HepG2 (cell line): ENCODE measurements around the gene RSAD1. TPM values are rescaled to one million over a fixed set of nuclear protein-coding genes. Genes with fewer than 3 reads are reported as not detected.

Experiments
- ARID4A ChIP-seq: sonication (generic); formaldehyde crosslinking; IDR thresholded peaks from 2 replicates; pipeline ENCODE4 v1.5.0; 2020; ENCODE audit warnings: mild to moderate bottlenecking, missing genetic modification reagents, borderline replicate concordance
- CSRNP2 ChIP-seq: sonication (generic); formaldehyde crosslinking; conservative IDR thresholded peaks from 2 replicates; pipeline ENCODE4 v1.8.0; 2022; ENCODE audit warnings: low read depth, missing genetic modification reagents
- EEA1 ChIP-seq: sonication (generic); formaldehyde crosslinking; IDR thresholded peaks from 2 replicates; pipeline ENCODE4 v1.5.1; 2020; ENCODE audit warnings: mild to moderate bottlenecking, missing genetic modification reagents, borderline replicate concordance
- HDAC1 ChIP-seq: sonication (generic); formaldehyde crosslinking; IDR thresholded peaks from 2 replicates; pipeline ENCODE4 v1.5.1; 2020; ENCODE audit warnings: mild to moderate bottlenecking, missing genetic modification reagents
- KLF15 ChIP-seq: sonication (generic); formaldehyde crosslinking; IDR thresholded peaks from 2 replicates; pipeline ENCODE4 v1.8.1; 2023; ENCODE audit warnings: borderline replicate concordance, mild to moderate bottlenecking, inconsistent platforms, missing genetic modification reagents, mixed read lengths
- NKX3-1 ChIP-seq: sonication (generic); formaldehyde crosslinking; IDR thresholded peaks from 2 replicates; pipeline ENCODE4 v1.5.0; 2020; ENCODE audit warnings: missing genetic modification reagents
- RARA ChIP-seq: IDR thresholded peaks from 2 replicates; pipeline ENCODE4 v1.6.1; 2016; ENCODE audit warnings: missing genetic modification reagents, missing compliant biosample characterization
- RFXAP ChIP-seq: sonication (generic); formaldehyde crosslinking; IDR thresholded peaks from 2 replicates; pipeline ENCODE4 v1.4.0; 2020; ENCODE audit warnings: missing genetic modification reagents, borderline replicate concordance
- SMARCE1 ChIP-seq: fragments of 450-650 bp; IDR thresholded peaks from 2 replicates; pipeline ENCODE4 v1.6.1; 2017; ENCODE audit warnings: borderline replicate concordance
- ZEB1 ChIP-seq: IDR thresholded peaks from 2 replicates; pipeline ENCODE4 v1.6.1; 2012; ENCODE audit warnings: mild to moderate bottlenecking, low read depth, inconsistent platforms; ENCODE audit not compliant: insufficient replicate concordance
- ZNF350 ChIP-seq: sonication (generic); formaldehyde crosslinking; IDR thresholded peaks from 2 replicates; pipeline ENCODE4 v1.4.0; 2020; ENCODE audit warnings: mild to moderate bottlenecking, low read depth, missing genetic modification reagents, borderline replicate concordance
- ZNF530 ChIP-seq: sonication (generic); formaldehyde crosslinking; IDR thresholded peaks from 2 replicates; pipeline ENCODE4 v1.5.0; 2020; ENCODE audit warnings: low read depth, mild to moderate bottlenecking, missing genetic modification reagents
- ZNF570 ChIP-seq: sonication (generic); formaldehyde crosslinking; IDR thresholded peaks from 2 replicates; pipeline ENCODE4 v1.4.0; 2020; ENCODE audit warnings: mild to moderate bottlenecking, missing genetic modification reagents, borderline replicate concordance
- ZNF777 ChIP-seq: sonication (generic); formaldehyde crosslinking; IDR thresholded peaks from 2 replicates; pipeline ENCODE4 v1.4.0; 2020; ENCODE audit warnings: missing genetic modification reagents
- ZNF841 ChIP-seq: sonication (generic); formaldehyde crosslinking; IDR thresholded peaks from 2 replicates; pipeline ENCODE4 v1.8.1; 2023; ENCODE audit warnings: missing genetic modification reagents, borderline replicate concordance
- polyA plus RNA-seq, 8 experiments: library from polyadenylated mRNA; depleted of rRNA in 3 of 8; stranded (reverse) in 7 of 8; unstranded in 1 of 8; fragments of >200 nt; fragmentation: Illumina TruSeq in 4 of 8; extraction: Trizol in 4 of 8; gene quantifications; 2 replicates each; pipeline versions ENCODE4 v1.2.1 to v1.2.3, GENCODE V29; 2011 to 2016; ENCODE audit warnings: low read depth in 4 of 8, missing spikeins in 1 of 8, mixed read lengths in 1 of 8; ENCODE audit not compliant: insufficient read depth in 1 of 8
- total RNA-seq, 5 experiments: library from RNA; depleted of rRNA; stranded (reverse); fragments of >200 nt; fragmentation: Illumina TruSeq; extraction: Trizol; gene quantifications; 2 replicates each; pipeline ENCODE4 v1.2.3, GENCODE V29; 2016; ENCODE audit warnings: low read depth in 1 of 5
- TF ChIP-seq, protein P1 (sequence below): sonication (generic); formaldehyde crosslinking; IDR thresholded peaks from 2 replicates; pipeline ENCODE4 v1.5.0; 2020; ENCODE audit warnings: mild to moderate bottlenecking, low read depth, missing genetic modification reagents, borderline replicate concordance
- TF ChIP-seq, protein P2 (sequence below): sonication (generic); formaldehyde crosslinking; IDR thresholded peaks from 2 replicates; pipeline ENCODE4 v1.5.0; 2020; ENCODE audit warnings: mild to moderate bottlenecking, missing genetic modification reagents

RSAD1 gene
- total and polyA plus RNA-seq, 2 of the 13 experiments (the other 11 are each of a cell fraction or from before 2014, with no cell fraction given) = 22.7 to 27.7 TPM

DNA sequence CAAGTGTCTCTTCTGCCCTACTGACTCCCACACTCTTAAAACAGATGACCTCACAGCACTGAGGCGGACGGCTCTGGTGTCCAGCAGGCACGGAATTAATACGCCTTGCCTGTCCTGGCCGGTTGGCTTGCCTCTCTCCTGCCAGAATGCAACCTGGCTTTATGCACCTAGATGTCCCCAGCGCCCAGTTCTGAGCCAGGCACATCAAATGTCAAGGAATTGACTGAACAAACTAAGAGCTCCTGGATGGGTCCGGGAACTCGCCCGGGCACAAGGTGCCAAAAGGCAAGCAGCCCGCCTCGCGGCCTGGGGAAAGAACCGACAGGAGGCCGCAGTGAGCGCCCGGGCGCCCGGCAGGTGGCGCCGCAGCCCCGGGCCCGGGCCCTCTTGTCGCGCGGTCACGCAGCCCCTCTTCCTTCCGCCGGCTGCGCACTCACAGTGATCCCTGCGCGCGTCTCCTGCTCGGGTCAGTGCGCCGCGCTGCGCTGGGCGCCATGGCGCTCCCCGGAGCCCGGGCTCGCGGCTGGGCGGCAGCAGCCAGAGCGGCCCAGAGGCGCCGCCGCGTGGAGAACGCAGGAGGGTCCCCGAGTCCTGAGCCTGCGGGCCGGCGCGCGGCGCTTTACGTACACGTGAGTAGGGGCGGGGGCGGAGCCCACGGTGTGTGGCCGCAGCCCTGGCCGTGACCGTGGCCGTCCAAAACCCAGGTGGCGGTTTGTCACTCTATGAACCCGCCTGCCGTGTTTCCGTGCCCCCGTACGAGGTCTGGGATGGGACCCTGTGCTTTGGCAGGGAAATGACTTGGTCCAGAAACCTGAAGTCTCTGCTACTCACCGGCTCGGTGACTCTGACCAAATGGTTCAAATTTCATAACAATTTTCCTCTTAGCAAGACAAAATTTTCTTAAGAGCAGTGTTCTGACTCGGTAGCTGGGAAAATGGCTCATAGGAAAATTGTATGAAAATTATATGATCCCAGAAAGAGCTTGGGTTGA lies at the start of gene RSAD1 (continued):
- TF ChIP-seq KLF15 = no peak; the same call in 1 of the 2 replicates
- TF ChIP-seq CSRNP2 = no peak; the same call in 1 of the 2 replicates
- TF ChIP-seq RFXAP (CRISPR knock-in tag) = peak; percentile 79
- peak; percentile 88; the same call in 1 of the 2 replicates for TF ChIP-seq ARID4A (CRISPR knock-in tag)
- TF ChIP-seq ZNF530 (CRISPR knock-in tag) = no peak
- TF ChIP-seq ZEB1 = no peak
- no peak for TF ChIP-seq EEA1 (CRISPR knock-in tag)
- TF ChIP-seq ZNF841 = no peak
- no peak for TF ChIP-seq SMARCE1
- TF ChIP-seq, protein P1, sequence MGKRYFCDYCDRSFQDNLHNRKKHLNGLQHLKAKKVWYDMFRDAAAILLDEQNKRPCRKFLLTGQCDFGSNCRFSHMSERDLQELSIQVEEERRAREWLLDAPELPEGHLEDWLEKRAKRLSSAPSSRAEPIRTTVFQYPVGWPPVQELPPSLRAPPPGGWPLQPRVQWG (CRISPR knock-in tag) = no peak
- peak; percentile 66; the same call in 1 of the 2 replicates for TF ChIP-seq ZNF570 (CRISPR knock-in tag)
- peak; percentile 49 for TF ChIP-seq ZNF350 (CRISPR knock-in tag)
- TF ChIP-seq RARA (CRISPR knock-in tag) = peak; percentile 67
- TF ChIP-seq, protein P2, sequence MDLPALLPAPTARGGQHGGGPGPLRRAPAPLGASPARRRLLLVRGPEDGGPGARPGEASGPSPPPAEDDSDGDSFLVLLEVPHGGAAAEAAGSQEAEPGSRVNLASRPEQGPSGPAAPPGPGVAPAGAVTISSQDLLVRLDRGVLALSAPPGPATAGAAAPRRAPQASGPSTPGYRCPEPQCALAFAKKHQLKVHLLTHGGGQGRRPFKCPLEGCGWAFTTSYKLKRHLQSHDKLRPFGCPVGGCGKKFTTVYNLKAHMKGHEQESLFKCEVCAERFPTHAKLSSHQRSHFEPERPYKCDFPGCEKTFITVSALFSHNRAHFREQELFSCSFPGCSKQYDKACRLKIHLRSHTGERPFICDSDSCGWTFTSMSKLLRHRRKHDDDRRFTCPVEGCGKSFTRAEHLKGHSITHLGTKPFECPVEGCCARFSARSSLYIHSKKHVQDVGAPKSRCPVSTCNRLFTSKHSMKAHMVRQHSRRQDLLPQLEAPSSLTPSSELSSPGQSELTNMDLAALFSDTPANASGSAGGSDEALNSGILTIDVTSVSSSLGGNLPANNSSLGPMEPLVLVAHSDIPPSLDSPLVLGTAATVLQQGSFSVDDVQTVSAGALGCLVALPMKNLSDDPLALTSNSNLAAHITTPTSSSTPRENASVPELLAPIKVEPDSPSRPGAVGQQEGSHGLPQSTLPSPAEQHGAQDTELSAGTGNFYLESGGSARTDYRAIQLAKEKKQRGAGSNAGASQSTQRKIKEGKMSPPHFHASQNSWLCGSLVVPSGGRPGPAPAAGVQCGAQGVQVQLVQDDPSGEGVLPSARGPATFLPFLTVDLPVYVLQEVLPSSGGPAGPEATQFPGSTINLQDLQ (CRISPR knock-in tag) = peak; percentile 77; the same call in 1 of the 2 replicates
- TF ChIP-seq HDAC1 (CRISPR knock-in tag) = peak; percentile 80
- peak; percentile 55 for TF ChIP-seq ZNF777 (CRISPR knock-in tag)
- 0 out of 2 replicates have a peak, but pooled peaks have one; percentile 55 for TF ChIP-seq NKX3-1 (CRISPR knock-in tag)
